GM18526 (cell line): Measurements from ENCODE around the gene IRF2BPL.

Source experiments
- POLR2A ChIP-seq: IDR thresholded peaks from 3 replicates; pipeline ENCODE4 v1.6.1; 2011; ENCODE audit not compliant: insufficient read length; ENCODE audit errors: extremely low read depth

Gene IRF2BPL

DNA sequence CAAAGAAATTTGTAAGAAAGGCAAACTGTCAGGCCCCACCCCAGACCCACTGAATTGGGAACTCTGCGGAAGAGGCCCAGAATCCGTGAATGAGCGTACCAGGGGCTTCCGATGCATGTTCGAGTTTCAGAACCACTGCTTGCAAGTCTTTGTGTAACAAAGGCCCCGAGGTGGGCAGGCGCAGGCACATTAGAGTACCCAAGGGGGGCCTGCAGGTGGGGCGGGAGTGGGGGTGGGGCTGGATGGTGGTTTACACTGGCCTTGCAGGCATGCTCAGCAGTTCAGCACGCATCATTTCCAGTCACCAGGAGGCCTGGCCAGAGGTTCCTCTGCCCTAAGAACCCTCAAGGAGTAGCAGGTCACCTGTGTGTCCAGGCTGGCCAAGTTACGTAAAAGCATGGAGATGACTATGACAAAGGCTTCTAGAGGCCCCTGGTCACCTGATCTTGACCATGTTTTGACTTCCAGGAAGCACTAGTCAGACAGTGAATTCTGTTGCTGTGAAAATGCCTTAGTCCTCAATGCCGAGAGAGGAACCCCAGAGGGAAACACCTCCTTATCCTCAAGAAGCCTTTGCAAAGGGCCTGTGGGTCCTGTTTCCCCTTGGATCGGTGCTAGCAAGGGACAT, 33.2 kb upstream of the IRF2BPL start:
- no peak for TF ChIP-seq POLR2A

DNA sequence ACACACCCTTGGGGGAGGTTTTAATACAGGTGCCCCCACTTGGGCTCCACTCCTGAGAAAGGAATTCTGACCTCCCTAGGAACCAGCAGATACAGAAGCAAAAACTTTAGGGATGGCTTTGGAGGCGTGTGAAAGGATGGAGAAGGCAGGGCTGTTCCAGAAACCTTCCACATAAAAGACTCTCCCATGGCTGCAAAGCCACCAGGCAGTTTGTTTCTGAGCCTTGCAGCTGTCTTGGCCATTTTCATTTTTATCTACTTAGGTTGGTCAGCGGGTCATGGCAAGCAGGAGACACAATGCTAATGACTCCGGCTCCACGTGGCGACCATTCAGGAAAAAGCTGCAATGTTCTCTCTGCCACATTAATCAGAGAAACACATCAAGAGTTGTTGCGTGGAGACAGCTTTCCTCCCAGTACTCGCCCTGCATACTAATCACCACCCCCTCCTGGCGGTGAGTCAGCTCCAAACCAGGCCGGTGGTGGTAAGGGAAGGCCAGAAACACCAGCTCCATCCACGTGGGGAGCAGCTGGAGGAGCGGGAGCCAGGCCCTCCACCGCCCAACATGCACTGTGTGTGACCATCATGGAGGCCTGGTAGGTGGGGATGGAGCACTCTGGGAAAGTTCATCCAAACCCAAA, 30.9 kb upstream of the IRF2BPL start:
- no peak for TF ChIP-seq POLR2A

DNA sequence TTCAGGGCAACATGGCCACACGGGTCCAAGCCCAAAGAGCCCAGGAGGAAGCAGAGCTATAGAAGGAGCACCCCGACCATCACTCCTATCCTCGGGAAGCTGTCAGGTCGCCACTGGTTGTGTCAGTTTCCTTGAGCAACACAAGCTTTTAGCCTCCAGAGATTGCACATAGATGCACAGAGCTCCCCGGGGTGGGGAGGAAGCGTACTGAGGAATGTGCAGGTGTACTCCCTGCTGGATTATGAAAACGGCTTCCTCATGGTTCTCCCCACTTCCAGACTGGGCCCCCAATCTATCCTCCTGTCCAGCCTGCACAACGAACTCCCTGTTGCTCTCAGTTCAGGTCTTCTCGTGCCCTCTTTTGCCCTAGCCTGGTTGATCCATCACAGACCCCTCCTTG, 30.3 kb upstream of the IRF2BPL start:
- no peak for TF ChIP-seq POLR2A

DNA sequence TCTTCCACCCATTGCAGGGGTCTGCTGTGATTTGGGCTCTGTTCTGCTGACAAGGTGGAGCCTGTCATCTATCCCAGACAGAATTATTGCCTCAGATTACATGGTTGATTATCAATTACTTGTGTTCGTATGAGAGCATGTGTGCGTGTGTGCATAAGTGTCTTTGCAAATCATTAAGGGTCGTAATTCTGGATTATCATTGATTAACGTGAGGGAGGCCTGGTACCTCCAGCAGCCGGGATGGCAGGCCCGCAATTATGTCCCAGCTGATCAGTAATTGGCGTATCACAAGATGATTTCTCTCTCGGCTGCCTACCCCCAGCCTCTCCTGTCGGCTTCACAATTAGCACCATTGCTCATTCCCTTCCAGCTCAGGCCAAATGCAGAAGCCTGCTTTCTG, 29.6 kb upstream of the IRF2BPL start:
- TF ChIP-seq POLR2A = no peak

DNA sequence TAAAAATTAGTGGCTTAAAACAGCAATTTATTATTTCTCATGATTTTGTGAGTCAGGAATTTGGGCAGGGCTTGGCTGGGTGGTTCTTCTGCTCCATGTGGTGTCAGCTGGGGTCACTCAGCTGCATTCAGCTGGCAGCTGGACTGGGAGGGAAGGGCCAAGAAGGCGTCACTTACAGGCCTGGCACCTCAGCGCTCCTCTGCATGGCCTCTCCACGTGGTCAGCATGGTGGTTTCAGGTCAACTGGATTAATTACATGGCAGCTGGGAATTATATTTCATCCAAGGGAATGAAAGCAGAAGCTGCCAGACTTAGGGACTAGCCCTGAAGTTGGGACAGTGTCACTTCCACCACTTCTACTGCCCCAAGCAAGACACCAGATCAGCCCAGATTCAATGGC, 27.5 kb upstream of the IRF2BPL start:
- no peak for TF ChIP-seq POLR2A

DNA sequence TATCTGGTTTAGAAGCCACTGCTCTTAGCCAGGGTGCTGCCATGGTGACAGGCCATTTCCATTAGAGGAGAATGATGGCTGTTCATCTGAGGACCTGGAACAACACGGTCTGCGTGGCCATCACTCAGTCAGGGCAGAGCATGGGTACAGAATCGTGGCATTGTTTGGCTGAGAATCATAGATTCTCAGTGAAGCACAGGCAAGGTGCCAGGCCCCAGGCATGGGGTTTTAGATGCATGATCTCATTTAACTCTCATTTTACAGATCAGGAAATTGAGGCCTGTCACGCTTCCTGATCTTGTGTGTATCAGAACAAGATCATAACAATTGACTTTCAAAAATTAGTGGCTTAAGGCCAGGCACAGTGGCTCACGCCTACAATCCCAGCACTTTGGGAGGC, 26.8 kb upstream of the IRF2BPL start:
- TF ChIP-seq POLR2A = no peak

DNA sequence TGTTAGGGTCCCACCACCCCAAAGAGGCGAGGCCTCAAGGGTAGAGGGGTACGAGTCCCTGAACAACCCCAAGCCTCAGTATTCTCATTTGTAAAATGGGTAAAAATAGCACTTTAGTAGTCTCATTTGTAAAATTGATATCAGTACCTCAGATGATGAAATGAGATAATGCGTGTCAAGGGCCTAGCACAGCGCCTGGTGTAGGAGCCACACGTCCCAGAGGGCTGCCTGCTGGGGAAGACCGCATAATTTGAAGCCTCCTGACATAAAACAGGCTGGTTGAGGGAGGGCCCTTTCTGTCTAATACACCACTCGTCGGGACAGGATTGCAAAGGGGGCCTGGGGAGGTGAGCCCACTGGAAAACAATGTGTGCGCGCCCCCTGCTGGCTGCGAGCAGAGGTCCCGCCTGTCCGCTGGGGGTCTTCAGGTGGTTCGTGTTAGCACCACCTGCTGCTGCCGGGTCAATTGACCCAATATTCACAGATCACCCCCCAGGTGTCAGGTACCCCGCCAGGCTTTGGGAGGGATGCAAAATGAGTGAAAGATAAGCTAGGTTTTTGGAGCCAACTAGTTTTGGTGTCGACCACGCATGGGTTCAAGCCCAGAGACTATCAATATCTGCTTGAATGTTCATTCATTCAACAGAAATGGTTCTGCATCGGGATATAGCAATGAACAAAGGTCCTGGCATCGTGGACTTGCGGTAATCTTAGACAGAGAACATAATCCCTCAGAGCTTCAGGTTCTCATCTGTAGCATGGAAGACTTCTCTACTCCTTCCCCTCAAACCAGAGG, 24.7 kb upstream of the IRF2BPL start:
- no peak for TF ChIP-seq POLR2A

DNA sequence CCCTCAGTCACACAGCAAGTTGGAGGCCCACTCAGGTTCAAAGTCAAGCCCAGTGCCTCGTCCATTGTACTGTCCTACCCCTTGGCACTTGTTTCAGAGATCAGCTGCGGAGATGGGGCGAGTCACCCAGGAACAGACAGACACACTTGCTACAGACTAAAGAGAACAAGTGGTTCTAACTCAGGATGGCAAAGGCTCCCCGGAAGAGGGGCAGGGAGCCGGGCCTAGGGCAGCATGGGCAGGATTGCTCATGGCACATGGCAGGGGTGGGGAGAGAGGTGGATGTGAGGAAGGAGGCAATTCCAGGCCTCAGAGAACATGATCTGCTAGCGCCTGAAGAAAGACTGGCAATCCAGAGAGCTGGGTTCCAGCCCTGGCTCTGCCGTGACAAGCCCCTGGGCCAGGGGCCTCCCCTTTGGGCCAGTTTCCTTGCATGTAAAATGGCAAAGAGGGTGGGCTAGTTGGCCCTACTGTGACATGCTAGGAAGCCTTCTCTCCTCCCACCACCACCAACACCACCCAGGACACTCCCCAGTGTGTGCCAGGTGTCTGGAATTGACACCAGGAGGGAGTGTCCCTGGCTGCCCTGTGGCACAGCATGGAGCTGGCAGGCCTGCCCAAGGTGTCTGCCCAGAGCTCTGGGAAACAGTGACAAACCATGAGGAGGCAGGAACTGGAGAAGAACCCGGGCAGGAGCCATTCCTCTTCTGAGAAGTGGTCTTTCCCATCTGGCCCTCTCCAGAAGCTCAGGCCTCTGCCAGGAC, 24.0 kb upstream of the IRF2BPL start:
- TF ChIP-seq POLR2A = no peak

DNA sequence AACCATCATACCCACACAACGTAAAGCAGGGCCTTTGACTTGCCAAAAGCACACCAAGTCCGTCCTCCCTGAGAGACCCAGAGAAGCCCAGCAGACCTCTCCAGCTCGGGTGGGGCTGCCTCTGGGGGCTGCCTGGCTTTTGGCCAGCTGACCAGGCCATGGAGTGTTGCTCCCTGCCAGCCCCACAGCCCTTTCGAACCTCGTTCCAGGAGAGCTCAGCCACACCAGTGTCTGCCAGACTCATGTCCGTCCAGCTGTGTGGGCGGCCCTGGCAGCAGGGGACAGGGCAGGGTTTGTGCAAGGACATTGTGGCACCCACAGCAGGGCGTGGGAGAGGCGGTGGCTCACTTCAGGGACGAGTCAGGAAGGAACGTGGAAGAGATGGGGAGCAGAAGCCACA, 22.6 kb upstream of the IRF2BPL start:
- TF ChIP-seq POLR2A = no peak

DNA sequence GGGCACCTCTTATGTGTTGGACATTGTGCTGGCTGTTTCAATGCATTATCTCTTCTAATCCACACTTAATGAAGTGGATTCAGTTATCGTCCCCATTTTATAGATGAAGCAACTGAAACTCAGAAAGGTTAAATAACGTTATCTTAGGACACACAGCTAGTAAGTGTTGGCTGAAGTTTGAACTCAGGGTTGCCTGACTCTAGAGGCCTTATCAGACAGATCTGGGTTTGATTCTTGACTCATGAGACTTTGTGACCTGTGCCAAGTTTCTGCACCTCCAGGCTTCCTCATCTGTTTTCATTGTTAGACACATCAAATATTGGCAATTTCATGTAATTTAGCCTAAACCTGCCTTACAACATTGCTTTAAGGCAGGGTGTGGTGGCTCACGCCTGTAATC, 18.2 kb upstream of the IRF2BPL start:
- no peak for TF ChIP-seq POLR2A

DNA sequence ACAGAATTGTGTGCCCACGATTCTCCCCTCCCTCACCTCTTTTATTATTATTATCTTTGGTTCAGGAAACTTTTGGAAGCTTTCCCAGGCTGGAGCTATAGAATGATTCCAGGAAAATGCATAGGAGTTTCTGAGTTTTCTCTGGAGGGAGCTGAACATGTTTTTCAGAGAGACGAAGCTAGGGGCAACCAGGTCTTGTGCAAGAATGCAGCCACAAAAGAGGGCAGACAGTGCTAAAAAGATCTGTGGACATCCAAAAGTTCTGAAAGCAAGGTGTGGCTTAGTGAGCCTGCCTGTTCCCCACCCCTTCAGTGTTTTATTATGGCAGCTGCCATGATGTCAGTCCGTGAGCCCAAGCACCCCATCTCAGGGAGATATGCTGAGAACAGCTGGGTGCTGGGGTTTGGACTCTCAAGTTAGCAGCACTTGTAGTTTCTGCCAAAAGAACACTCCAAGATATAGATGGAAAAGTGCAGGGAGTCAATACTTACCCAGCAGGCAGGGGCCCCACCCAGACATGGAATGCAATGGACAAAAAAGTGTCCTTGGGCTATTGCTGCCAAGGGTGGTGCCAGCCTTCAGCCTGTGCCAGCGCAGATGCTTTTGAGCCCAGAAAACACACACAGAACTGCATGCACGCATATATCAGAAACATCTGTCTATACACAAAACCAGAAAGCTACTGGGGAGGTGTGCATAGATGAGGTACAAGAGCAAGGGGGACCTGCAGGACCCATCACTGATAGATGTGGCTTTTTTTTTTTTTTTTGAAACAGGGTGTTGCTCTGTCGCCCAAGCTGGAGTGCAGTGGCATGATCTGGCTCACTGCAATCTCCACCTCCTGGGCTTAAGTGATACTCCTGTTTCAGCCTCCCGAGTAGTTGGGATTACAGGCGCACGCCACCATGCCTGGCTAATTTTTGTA, 17.0 kb upstream of the IRF2BPL start:
- TF ChIP-seq POLR2A = no peak

DNA sequence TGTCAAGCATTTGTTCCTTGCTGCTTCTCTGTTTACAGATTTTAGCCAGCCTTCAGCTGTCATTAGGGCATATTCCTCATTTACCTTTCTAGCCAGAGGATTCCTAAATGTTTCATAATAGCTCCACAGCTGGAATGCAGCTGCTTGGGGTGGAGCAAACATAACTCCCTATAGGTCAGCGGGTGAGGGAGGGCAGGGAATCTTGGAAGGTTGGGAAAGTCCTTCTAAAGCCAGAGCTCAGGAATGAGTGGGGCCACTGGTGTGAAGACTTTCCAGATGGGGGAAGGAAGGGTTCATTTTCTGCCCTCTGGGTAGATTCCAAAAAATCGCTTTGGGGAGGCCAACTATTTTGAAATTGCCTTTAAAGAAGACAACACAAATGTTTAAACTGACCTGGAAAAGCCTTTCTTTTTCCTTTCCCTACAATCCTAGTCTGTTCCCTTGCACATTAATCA, 16.3 kb upstream of the IRF2BPL start:
- no peak for TF ChIP-seq POLR2A

DNA sequence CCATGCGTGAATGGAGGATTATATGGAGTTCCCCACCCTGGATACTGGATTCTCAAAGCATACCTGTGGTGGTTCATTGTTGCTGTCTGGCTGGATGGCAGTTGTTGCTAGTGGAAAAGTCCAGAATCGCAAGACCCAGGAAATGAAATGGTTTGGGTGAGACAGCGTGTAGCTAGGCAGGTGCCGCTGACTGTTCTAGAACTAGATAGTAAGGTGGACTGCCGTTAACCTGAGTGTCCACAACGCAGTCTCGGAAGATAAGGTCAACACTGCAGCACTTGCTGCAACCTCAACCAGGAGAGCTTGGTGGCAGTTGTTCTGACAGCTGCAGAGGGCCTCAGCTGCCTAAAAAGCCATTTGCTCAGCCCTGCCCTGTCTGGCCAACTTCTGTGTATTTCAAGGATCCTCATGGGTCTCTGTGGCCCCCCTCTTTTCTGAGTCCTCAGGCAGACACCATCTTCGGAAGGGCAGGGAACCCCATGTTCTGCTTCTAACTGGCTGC, 15.5 kb upstream of the IRF2BPL start:
- TF ChIP-seq POLR2A = no peak

DNA sequence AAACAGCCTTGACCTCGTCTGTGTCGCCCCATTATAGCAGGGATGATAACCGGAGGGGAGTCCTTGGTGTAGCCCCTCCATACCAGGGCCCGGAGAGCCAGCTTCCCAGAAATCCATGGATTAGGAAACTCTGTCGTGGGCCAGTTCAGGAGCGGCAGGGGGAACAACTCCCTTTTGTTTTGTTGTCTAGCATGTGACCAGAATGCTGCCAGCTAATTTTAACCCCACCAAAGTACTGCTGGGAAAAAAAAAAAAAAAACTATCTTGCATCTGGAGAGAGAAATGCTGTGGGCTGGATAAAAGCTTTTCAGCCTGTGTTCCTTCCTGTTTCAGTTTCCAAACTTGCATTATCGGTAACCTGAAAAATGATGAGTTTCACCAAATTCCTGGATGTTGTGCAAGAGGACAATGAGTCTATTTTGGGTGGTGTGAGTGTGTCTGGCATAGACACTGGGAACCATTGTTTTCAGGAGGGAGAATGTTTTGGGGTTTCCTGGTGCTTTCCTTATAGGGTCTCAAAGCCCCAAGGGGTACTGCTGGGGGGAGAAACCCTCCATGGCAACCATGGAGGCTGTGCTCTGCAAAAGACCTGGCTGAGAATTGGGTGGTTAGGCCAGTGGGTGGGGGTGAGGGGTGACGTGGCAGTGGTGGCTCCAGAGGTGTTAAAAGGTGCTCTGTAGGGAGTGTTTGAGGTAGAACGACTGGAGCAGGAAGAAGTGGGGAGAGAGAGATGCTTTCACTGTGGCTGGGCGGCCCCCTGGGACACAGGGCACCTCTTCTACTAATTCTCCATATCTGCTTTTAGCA, 14.9 kb upstream of the IRF2BPL start:
- no peak for TF ChIP-seq POLR2A
